Endodermal cell (in vitro differentiated cells): ENCODE results near the gene CWC27. TPM values are rescaled to one million over a fixed set of nuclear protein-coding genes. Genes with fewer than 3 reads are reported as not detected.

Experiments used
- DNase-seq: peaks from one replicate; pipeline ENCODE4 v3.0.0-alpha.2; 2017
- H3K27ac ChIP-seq: 2 replicates; pipeline ENCODE4 v1.5.1; 2013; ENCODE audit warnings: mild to moderate bottlenecking, low read depth, low read length, moderate library complexity
- H3K27me3 ChIP-seq: 2 replicates; pipeline ENCODE4 v1.6.1; 2013; ENCODE audit warnings: mild to moderate bottlenecking, low read length, moderate library complexity; ENCODE audit not compliant: insufficient read depth, control insufficient read depth, poor library complexity, severe bottlenecking
- H3K36me3 ChIP-seq: 2 replicates; pipeline ENCODE4 v1.7.0; 2013; ENCODE audit warnings: mild to moderate bottlenecking, low read length, moderate library complexity; ENCODE audit not compliant: control insufficient read depth, insufficient read depth
- H3K4me1 ChIP-seq: one replicate; pipeline ENCODE4 v1.7.0; 2013; ENCODE audit warnings: low read length; ENCODE audit not compliant: control insufficient read depth, insufficient read depth
- H3K4me3 ChIP-seq: 2 replicates; pipeline ENCODE4 v1.5.1; 2013; ENCODE audit warnings: mild to moderate bottlenecking, low read length, moderate library complexity
- H3K9ac ChIP-seq: 2 replicates; pipeline ENCODE4 v1.6.1; 2013; ENCODE audit warnings: mild to moderate bottlenecking, low read length, moderate library complexity; ENCODE audit not compliant: poor library complexity, severe bottlenecking; ENCODE audit errors: extremely low read depth
- H3K9me3 ChIP-seq: 2 replicates; pipeline ENCODE4 v1.6.1; 2013; ENCODE audit warnings: mild to moderate bottlenecking, low read length, moderate library complexity; ENCODE audit not compliant: control insufficient read depth
- H3K27ac Mint-ChIP-seq: 2 replicates; pipeline ENCODE4 v1.8.0; 2020; ENCODE audit warnings: mixed read lengths
- H3K27me3 Mint-ChIP-seq: 2 replicates; pipeline ENCODE4 v1.8.0; 2021; ENCODE audit warnings: mild to moderate bottlenecking, mixed read lengths; ENCODE audit not compliant: insufficient read depth
- H3K36me3 Mint-ChIP-seq: 2 replicates; pipeline ENCODE4 v1.8.0; 2020; ENCODE audit warnings: low read depth, mixed read lengths
- H3K4me1 Mint-ChIP-seq: 2 replicates; pipeline ENCODE4 v1.8.0; 2020; ENCODE audit warnings: mixed read lengths
- H3K4me3 Mint-ChIP-seq: 2 replicates; pipeline ENCODE4 v1.8.0; 2020; ENCODE audit warnings: mild to moderate bottlenecking, moderate library complexity, mixed read lengths
- H3K9me3 Mint-ChIP-seq: 2 replicates; pipeline ENCODE4 v1.8.0; 2020; ENCODE audit warnings: mild to moderate bottlenecking, mixed read lengths
- WGBS, 2 experiments: methylation state at CpG; one replicate each; pipeline versions ENCODE4 v1.1.5 to v1.1.7; 2013; ENCODE audit warnings: missing lambda C conversion rate in 2 of 2, mixed read lengths in 1 of 2; ENCODE audit not compliant: insufficient coverage in 1 of 2, insufficient read length in 1 of 2; 5-methylcytosine and 5-hydroxymethylcytosine counted together
- total RNA-seq, 2 donors: library from RNA; stranded (reverse); fragmentation: NEBNext Ultra II Directional in 1 of 2; extraction: Animal tissue kit (Norgen Biotek cat#: 25700) in 1 of 2; gene quantifications; 2 replicates in 1 of 2; 3 replicates in 1 of 2; pipeline ENCODE4 v1.2.1, GENCODE V29; 2021
- TF ChIP-seq, protein P1 (sequence below): fragments of 200-600 bp; sonication (generic); conservative IDR thresholded peaks from 2 replicates; pipeline ENCODE4 v1.5.0; 2021; ENCODE audit warnings: antibody characterized with exemption, mild to moderate bottlenecking

Gene CWC27
- total RNA-seq, 2 donors from 2014 or later, result 69.1 to 74.8 TPM

DNA sequence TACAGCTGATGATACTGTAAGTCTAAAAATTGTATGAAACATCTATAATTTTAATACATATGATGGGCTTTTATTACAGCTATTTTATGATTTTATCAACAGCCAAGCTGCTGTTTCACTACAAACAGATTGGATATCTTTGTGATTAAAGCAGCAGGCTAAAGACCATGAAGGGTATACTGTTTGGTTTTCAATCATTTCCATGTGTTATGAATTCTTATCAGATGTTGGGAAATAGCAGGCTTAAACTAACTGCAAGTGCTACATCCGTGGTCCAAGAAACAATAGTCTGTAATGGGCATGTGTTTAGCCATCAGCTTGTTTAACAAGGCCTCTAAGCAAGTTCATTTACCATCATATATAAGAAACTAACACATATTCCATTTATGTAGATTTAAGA is 107.5 kb downstream of the CWC27 start:
- H3K4me3 ChIP-seq, result no peak overlapping the region
- 88 to 91% methylated on average over 1 of the region's 1 CpG for WGBS, 2 experiments
- no peak overlapping the region for H3K27ac ChIP-seq
- Mint-ChIP-seq H3K9me3 (no peaks in the 10 kb centered on the region), H3K36me3 (no peaks in the 10 kb centered on the region), H3K4me3 (no peak overlapping the region), H3K27ac (no peak overlapping the region), H3K27me3 (no peaks in the 10 kb centered on the region), H3K4me1 (no peaks in the 10 kb centered on the region)
- DNase-seq, result no peak
- no peak overlapping the region for H3K9ac ChIP-seq
- H3K27me3 ChIP-seq, result no peaks in the 10 kb centered on the region
- H3K36me3 ChIP-seq, result peaks cover 22% of the 10 kb centered on the region
- no peaks in the 10 kb centered on the region for H3K9me3 ChIP-seq
- TF ChIP-seq, protein P1, sequence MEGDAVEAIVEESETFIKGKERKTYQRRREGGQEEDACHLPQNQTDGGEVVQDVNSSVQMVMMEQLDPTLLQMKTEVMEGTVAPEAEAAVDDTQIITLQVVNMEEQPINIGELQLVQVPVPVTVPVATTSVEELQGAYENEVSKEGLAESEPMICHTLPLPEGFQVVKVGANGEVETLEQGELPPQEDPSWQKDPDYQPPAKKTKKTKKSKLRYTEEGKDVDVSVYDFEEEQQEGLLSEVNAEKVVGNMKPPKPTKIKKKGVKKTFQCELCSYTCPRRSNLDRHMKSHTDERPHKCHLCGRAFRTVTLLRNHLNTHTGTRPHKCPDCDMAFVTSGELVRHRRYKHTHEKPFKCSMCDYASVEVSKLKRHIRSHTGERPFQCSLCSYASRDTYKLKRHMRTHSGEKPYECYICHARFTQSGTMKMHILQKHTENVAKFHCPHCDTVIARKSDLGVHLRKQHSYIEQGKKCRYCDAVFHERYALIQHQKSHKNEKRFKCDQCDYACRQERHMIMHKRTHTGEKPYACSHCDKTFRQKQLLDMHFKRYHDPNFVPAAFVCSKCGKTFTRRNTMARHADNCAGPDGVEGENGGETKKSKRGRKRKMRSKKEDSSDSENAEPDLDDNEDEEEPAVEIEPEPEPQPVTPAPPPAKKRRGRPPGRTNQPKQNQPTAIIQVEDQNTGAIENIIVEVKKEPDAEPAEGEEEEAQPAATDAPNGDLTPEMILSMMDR, result no peak
- H3K4me1 ChIP-seq, result no peaks in the 10 kb centered on the region

GRCh38 chr5:64880821-64881220 is 112.1 kb downstream of the CWC27 start:
- no peak overlapping the region for H3K4me3 Mint-ChIP-seq
- 97% methylated on average over 1 of the region's 1 CpG; no CpG with 5 or more reads in 1 of the 2 experiments for WGBS, 2 experiments
- H3K4me1 Mint-ChIP-seq, result no peaks in the 10 kb centered on the region
- H3K27ac Mint-ChIP-seq, result no peak overlapping the region
- H3K9me3 Mint-ChIP-seq, result no peaks in the 10 kb centered on the region
- Histone ChIP-seq H3K9me3 (no peaks in the 10 kb centered on the region), H3K4me3 (no peak overlapping the region), H3K27me3 (no peaks in the 10 kb centered on the region), H3K4me1 (no peaks in the 10 kb centered on the region), H3K36me3 (peaks cover 23% of the 10 kb centered on the region), H3K27ac (no peak overlapping the region), H3K9ac (no peak overlapping the region)
- no peaks in the 10 kb centered on the region for H3K27me3 Mint-ChIP-seq
- TF ChIP-seq, protein P1, result no peak
- peaks cover 6% of the 10 kb centered on the region for H3K36me3 Mint-ChIP-seq
- no peak for DNase-seq

GRCh38 chr5:64883912-64884311 is 115.2 kb downstream of the CWC27 start:
- H3K27ac Mint-ChIP-seq, result no peak overlapping the region

More at GRCh38 chr5:64883912-64884311, 115.2 kb downstream of the CWC27 start:
- Histone ChIP-seq H3K36me3 (peaks cover 22% of the 10 kb centered on the region), H3K9ac (no peak overlapping the region), H3K27ac (no peak overlapping the region), H3K4me3 (no peak overlapping the region), H3K9me3 (no peaks in the 10 kb centered on the region), H3K27me3 (no peaks in the 10 kb centered on the region), H3K4me1 (no peaks in the 10 kb centered on the region)
- H3K4me3 Mint-ChIP-seq, result no peak overlapping the region
- H3K36me3 Mint-ChIP-seq, result peaks cover 7% of the 10 kb centered on the region
- no peaks in the 10 kb centered on the region for H3K9me3 Mint-ChIP-seq
- WGBS, 2 experiments, result 93 to 100% methylated on average over 1 of the region's 1 CpG
- TF ChIP-seq, protein P1, result no peak
- H3K4me1 Mint-ChIP-seq, result no peaks in the 10 kb centered on the region
- H3K27me3 Mint-ChIP-seq, result no peaks in the 10 kb centered on the region
- DNase-seq, result no peak
